Neural cell (in vitro differentiated cells): Measurements from ENCODE around the gene COQ4. TPM values are rescaled to one million over a fixed set of nuclear protein-coding genes. Genes with fewer than 3 reads are reported as not detected.

Experiments used
- H2AFZ ChIP-seq: fragments of 200-600, 300-800 bp; sonication (generic), shearing (Covaris generic); 2 replicates; pipeline ENCODE4 v1.6.0; 2014; ENCODE audit warnings: low read depth, mild to moderate bottlenecking, antibody characterized with exemption, low read length, moderate library complexity
- H3F3A ChIP-seq: fragments of 200-600 bp; shearing (Covaris generic); 2 replicates; pipeline ENCODE4 v1.6.1; 2016; ENCODE audit warnings: mild to moderate bottlenecking, moderate library complexity, mixed read lengths, antibody characterized with exemption, low read length; ENCODE audit not compliant: insufficient read depth, poor library complexity, severe bottlenecking
- H3K27ac ChIP-seq: fragments of 200-600, 300-800 bp; sonication (generic), shearing (Covaris generic); 2 replicates; pipeline ENCODE4 v1.5.1; 2014; ENCODE audit warnings: mild to moderate bottlenecking, low read length, moderate library complexity
- H3K27me3 ChIP-seq: fragments of 300-800, 200-600 bp; sonication (generic), shearing (Covaris generic); 2 replicates; pipeline ENCODE4 v1.6.0; 2014; ENCODE audit warnings: mild to moderate bottlenecking, low read depth, low read length, moderate library complexity; ENCODE audit not compliant: insufficient read depth
- H3K36me3 ChIP-seq: fragments of 300-800, 200-600 bp; sonication (generic), shearing (Covaris generic); 2 replicates; pipeline ENCODE4 v1.5.1; 2014; ENCODE audit warnings: mild to moderate bottlenecking, antibody characterized with exemption, low read length, moderate library complexity; ENCODE audit not compliant: insufficient read depth
- H3K4me2 ChIP-seq: fragments of 300-800, 200-600 bp; sonication (generic), shearing (Covaris generic); 2 replicates; pipeline ENCODE4 v1.6.0; 2014; ENCODE audit warnings: mild to moderate bottlenecking, low read length
- H3K4me3 ChIP-seq: fragments of 300-800, 200-600 bp; sonication (generic), shearing (Covaris generic); 2 replicates; pipeline ENCODE4 v1.5.1; 2014; ENCODE audit warnings: mild to moderate bottlenecking, low read length, moderate library complexity
- H3K79me2 ChIP-seq: fragments of 200-600 bp; shearing (Covaris generic); replicated peaks from 2 replicates; pipeline ENCODE4 v1.6.0; 2014; ENCODE audit warnings: mild to moderate bottlenecking, low read length, moderate library complexity; ENCODE audit not compliant: insufficient read depth
- H3K9ac ChIP-seq: fragments of 300-800, 200-600 bp; sonication (generic), shearing (Covaris generic); 2 replicates; pipeline ENCODE4 v1.6.1; 2016; ENCODE audit warnings: mild to moderate bottlenecking, low read length, mixed read lengths
- H3K9me2 ChIP-seq: fragments of 200-600 bp; shearing (Covaris generic); 2 replicates; pipeline ENCODE4 v1.6.1; 2016; ENCODE audit warnings: mild to moderate bottlenecking, low read length, mixed read lengths; ENCODE audit not compliant: insufficient read depth
- H3K9me3 ChIP-seq: fragments of 200-600, 300-800 bp; sonication (generic), shearing (Covaris generic); 2 replicates; pipeline ENCODE4 v1.6.1; 2016; ENCODE audit warnings: mild to moderate bottlenecking, mixed run types, low read length, moderate library complexity, mixed read lengths
- H4K20me1 ChIP-seq: fragments of 200-600 bp; shearing (Covaris generic); 2 replicates; pipeline ENCODE4 v1.6.1; 2016; ENCODE audit warnings: mild to moderate bottlenecking, mixed run types; ENCODE audit not compliant: insufficient read depth
- CTCF ChIP-seq: fragments of 450-650 bp; IDR thresholded peaks from 2 replicates; pipeline ENCODE4 v1.5.1; 2014; ENCODE audit warnings: antibody characterized with exemption, mild to moderate bottlenecking, moderate library complexity; ENCODE audit not compliant: poor library complexity, severe bottlenecking
- EP300 ChIP-seq: fragments of 450-650 bp; conservative IDR thresholded peaks from 2 replicates; pipeline ENCODE4 v1.6.1; 2014; ENCODE audit warnings: antibody characterized with exemption, mild to moderate bottlenecking, moderate library complexity; ENCODE audit not compliant: poor library complexity, severe bottlenecking
- EZH2 ChIP-seq: fragments of 200-600, 300-800 bp; shearing (Covaris generic), sonication (generic); IDR thresholded peaks from 2 replicates; pipeline ENCODE4 v1.6.1; 2014; ENCODE audit warnings: antibody characterized with exemption, low read length, borderline replicate concordance, mild to moderate bottlenecking; ENCODE audit not compliant: insufficient read depth, poor library complexity, severe bottlenecking
- MXI1 ChIP-seq: fragments of 450-650 bp; conservative IDR thresholded peaks from 2 replicates; pipeline ENCODE4 v1.6.1; 2014; ENCODE audit warnings: antibody characterized with exemption, mild to moderate bottlenecking; ENCODE audit not compliant: poor library complexity, severe bottlenecking
- POLR2AphosphoS5 ChIP-seq: IDR thresholded peaks from 2 replicates; pipeline ENCODE4 v1.6.1; 2012
- RAD21 ChIP-seq: fragments of 450-650 bp; conservative IDR thresholded peaks from 2 replicates; pipeline ENCODE4 v1.6.1; 2014; ENCODE audit warnings: antibody characterized with exemption, mild to moderate bottlenecking, moderate library complexity
- REST ChIP-seq: IDR thresholded peaks from 2 replicates; pipeline ENCODE4 v1.6.1; 2012; ENCODE audit warnings: borderline replicate concordance
- SMC3 ChIP-seq: fragments of 450-650 bp; conservative IDR thresholded peaks from 2 replicates; pipeline ENCODE4 v1.6.1; 2014; ENCODE audit warnings: antibody characterized with exemption, mild to moderate bottlenecking, moderate library complexity; ENCODE audit not compliant: poor library complexity
- TAF1 ChIP-seq: IDR thresholded peaks from 2 replicates; pipeline ENCODE4 v1.6.1; 2012; ENCODE audit warnings: low read depth
- polyA plus RNA-seq: library from polyadenylated mRNA; depleted of rRNA; stranded (reverse); fragments of >200 nt; gene quantifications from 2 replicates; pipeline ENCODE4 v1.2.3, GENCODE V29; 2014

Gene COQ4
- polyA plus RNA-seq, 1 donor from 2014 or later: 108 TPM

GRCh38 chr9:128310461-128310860, 12.2 kb upstream of the COQ4 start:
- Histone ChIP-seq H3K79me2 (no peaks in the 10 kb centered on the region), H3K27me3 (no peaks in the 10 kb centered on the region), H2AFZ (no peak overlapping the region), H3K4me3 (no peak overlapping the region), H3K27ac (no peak overlapping the region), H3K9ac (no peak overlapping the region), H3K9me2 (no peaks in the 10 kb centered on the region), H4K20me1 (no peaks in the 10 kb centered on the region), H3F3A (no peaks in the 10 kb centered on the region), H3K4me2 (no peak overlapping the region), H3K36me3 (no peaks in the 10 kb centered on the region), H3K9me3 (no peaks in the 10 kb centered on the region)
- TF ChIP-seq POLR2AphosphoS5: no peak
- no peak for TF ChIP-seq TAF1
- TF ChIP-seq RAD21: no peak
- no peak for TF ChIP-seq REST
- no peak for TF ChIP-seq MXI1
- TF ChIP-seq EP300: no peak
- no peak for TF ChIP-seq SMC3
- no peak for TF ChIP-seq EZH2
- no peak for TF ChIP-seq CTCF

- no peaks in the 10 kb centered on the region for H3K9me2 ChIP-seq
- no peaks in the 10 kb centered on the region for H3K79me2 ChIP-seq
- H3K9ac ChIP-seq: no peak overlapping the region
- no peak overlapping the region for H3K27ac ChIP-seq
- no peak overlapping the region for H3K4me3 ChIP-seq
- no peaks in the 10 kb centered on the region for H3F3A ChIP-seq
- TF ChIP-seq EP300: no peak
- no peak for TF ChIP-seq REST
- TF ChIP-seq POLR2AphosphoS5: no peak
- TF ChIP-seq EZH2: no peak
- no peak for TF ChIP-seq TAF1
- no peak for TF ChIP-seq RAD21
- no peak for TF ChIP-seq CTCF
- no peak for TF ChIP-seq SMC3
- TF ChIP-seq MXI1: no peak
- H3K27me3 ChIP-seq: no peaks in the 10 kb centered on the region
- no peaks in the 10 kb centered on the region for H3K9me3 ChIP-seq
- H3K36me3 ChIP-seq: no peaks in the 10 kb centered on the region
- no peak overlapping the region for H3K4me2 ChIP-seq
- H4K20me1 ChIP-seq: no peaks in the 10 kb centered on the region
- H2AFZ ChIP-seq: no peak overlapping the region
These were observed 7.9 kb upstream of the COQ4 start for GRCh38 chr9:128314697-128315096.
